ENCODE data around the gene C1RL.

Gene C1RL

DNA sequence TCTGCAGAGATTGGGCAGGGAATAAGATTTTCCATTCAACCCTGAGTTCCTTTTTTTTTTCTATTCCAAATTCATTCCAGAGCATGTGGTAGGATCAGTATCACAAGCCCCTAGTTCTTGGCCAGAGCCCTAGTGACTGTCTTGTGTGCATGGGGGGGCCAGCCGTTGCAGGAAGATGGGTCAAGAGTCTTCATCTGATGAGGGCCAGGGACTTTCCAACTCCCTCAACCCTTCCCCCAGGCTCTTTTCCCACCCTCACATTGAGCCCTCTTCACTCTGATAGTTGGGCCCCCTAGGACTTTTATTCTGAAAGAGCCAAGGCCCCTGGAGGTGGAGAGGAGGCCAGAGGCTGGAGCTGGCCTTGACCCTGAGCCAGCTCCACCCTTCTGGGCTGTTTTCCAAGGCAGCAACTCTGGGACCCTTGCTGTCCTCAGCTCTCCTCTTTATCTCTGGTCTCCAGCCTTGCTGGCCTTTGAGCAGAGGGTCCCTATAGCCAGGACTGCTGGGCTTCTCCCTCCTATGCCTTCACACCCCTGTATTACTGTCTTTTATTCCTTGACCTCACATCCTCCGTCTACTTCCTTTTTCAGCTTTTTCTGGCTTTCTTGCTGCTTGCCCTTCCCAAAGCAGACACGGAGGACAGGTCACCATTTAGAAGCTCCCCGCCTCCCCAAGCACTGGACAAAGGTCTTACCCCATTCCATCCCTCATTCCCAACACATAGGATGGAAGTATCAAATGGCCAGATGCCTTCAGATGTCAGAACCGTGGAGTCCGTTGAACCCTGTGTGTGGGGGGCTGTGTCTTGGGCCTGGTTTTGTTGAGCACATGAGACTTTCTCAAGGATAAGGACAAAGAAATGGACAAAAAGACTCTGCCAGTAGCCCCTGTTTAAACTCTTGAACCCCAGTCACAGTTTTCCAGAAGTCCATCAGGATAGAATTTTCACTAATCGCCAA, 14.1 kb upstream of the C1RL start:
- DNase-seq (ENCODE audit: low read depth): no peak
- TF ChIP-seq, protein P1, sequence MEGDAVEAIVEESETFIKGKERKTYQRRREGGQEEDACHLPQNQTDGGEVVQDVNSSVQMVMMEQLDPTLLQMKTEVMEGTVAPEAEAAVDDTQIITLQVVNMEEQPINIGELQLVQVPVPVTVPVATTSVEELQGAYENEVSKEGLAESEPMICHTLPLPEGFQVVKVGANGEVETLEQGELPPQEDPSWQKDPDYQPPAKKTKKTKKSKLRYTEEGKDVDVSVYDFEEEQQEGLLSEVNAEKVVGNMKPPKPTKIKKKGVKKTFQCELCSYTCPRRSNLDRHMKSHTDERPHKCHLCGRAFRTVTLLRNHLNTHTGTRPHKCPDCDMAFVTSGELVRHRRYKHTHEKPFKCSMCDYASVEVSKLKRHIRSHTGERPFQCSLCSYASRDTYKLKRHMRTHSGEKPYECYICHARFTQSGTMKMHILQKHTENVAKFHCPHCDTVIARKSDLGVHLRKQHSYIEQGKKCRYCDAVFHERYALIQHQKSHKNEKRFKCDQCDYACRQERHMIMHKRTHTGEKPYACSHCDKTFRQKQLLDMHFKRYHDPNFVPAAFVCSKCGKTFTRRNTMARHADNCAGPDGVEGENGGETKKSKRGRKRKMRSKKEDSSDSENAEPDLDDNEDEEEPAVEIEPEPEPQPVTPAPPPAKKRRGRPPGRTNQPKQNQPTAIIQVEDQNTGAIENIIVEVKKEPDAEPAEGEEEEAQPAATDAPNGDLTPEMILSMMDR (conservative IDR thresholded peaks at IDR 0.05; ENCODE audit: low read depth, low read length): no peak
- H3K4me3 ChIP-seq (ENCODE audit: low read length): no peak overlapping the region

DNA sequence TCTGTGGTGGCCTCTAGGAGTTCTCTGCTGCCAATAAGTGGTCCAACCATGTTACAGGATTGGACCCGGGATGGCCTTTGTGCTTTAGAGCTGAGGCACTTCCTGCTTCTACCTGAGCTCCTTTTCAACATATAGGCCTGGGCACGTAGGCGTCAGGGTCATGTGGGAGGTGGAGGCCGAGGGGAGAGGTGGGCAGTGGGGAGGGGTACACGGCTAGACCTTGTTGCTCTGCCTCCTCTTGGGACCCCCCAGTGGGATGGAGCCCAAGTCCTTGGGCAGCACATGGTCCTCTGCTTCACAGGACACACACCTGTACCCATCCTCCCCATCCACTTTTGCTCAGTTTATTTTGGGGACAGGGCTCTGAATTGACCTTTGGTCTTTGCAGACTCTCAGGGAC, 12.3 kb upstream of the C1RL start:
- H3K4me3 ChIP-seq (ENCODE audit: low read length): no peak overlapping the region
- no peak for DNase-seq (ENCODE audit: low read depth)
- TF ChIP-seq, protein P1 (conservative IDR thresholded peaks at IDR 0.05; ENCODE audit: low read depth, low read length): no peak

DNA sequence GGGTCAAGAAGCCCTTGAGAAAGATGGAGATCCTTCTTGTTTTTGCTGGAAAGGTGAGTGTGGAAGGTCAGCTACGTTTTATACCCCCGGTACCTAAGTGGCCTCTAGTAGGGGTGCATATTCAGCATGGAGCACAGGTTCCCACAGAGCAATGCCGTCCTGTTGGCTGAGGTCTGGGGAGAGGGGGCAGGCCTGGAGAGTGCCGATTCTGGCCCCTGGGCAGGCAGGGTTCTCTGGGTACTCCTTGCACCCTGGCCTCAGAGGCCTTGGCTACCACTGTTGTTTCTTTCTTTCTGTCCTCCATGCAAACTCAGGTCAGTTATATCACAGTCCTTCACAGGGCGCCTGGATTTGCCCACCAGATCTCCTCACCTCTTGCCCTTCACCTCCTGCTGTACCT, 11.2 kb upstream of the C1RL start:
- TF ChIP-seq, protein P1 (conservative IDR thresholded peaks at IDR 0.05; ENCODE audit: low read depth, low read length): no peak

DNA sequence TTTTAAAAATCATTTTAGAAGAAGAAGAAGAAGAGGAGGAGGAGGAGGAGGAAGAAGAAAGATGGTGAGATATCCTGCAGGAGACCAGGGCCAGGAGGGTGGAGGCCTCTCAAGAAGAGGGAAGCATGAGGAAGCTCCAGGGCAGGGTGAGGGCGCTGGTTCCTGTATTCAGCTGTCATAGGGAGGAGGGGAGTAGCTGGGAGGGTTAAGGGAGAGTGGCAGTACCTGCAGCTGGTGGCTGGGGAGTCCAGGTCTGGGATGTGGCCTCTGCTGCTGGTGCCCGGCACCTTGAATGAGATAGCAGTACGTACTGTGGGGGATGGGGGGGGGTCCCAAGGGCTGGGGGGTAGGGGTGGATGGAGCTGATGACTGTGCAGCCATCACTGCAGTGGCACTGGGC, 9.9 kb upstream of the C1RL start:
- no peak overlapping the region for H3K4me3 ChIP-seq (ENCODE audit: low read length)
- DNase-seq (ENCODE audit: low read depth): no peak
- TF ChIP-seq, protein P1 (conservative IDR thresholded peaks at IDR 0.05; ENCODE audit: low read depth, low read length): no peak

More for the DNA sequence above, 11.2 kb upstream of the C1RL start:
- H3K4me3 ChIP-seq (ENCODE audit: low read length): no peak overlapping the region
- DNase-seq (ENCODE audit: low read depth): no peak

DNA sequence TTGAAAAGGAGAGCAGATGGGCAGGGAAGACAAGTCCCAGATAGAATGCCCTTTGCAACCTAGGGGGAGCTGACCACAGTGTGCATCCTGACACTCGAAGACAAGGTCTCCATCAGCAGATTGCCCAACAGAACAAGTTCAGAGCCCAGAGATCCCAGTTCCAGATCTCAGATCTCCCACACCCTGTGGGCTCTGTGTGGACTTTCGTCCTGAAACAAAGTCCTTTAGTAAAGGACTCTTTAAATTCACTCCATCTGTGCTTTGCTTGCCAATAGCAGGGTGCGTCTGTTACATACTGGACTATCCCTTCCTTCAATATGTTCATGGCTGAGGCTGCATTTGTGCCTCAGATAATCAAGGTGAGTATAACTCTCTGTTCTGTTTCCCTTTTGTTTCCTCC, 8.7 kb upstream of the C1RL start:
- DNase-seq (ENCODE audit: low read depth): no peak
- no peak overlapping the region for H3K4me3 ChIP-seq (ENCODE audit: low read length)
- TF ChIP-seq, protein P1 (conservative IDR thresholded peaks at IDR 0.05; ENCODE audit: low read depth, low read length): no peak

DNA sequence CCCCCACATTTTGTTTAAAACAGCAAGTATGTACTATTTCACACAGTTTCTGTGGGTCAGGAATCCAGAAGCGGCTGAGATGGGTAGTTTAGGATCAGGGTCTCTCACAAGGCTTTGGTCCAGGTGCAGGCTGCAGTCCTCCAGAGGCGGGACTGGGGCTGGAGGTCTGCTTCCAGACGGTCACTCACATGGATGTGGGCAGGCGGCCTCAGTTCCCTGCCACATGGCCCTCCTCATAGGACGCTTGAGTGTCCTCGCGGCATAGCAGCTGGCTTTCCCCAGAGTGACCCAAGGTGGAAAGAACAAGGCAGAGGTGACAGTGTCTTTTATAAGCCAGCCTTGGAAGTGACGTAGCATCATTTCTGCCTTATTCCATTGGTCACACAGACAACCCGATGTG, 7.9 kb upstream of the C1RL start:
- H3K4me3 ChIP-seq (ENCODE audit: low read length): no peak overlapping the region
- DNase-seq (ENCODE audit: low read depth): no peak
- TF ChIP-seq, protein P1 (conservative IDR thresholded peaks at IDR 0.05; ENCODE audit: low read depth, low read length): no peak

DNA sequence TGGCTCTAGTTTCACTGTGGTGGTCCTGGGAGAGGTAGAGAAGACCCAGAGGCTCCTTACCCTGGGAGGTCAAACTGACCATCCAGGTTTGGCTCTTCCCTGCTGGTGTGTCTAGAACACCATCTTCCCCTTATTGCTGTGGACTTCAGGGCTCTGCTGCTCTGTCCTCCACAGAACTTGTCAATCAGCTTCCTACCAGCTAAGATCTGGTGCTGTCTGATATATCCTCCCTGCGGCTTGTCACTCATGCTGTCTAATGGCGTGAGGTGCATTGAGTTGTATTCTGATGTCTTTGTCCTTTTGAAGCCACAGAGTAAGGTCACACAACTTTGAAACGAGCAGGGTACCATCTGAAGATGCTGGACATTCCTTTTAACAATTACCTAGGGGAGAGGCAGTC, 7.2 kb upstream of the C1RL start:
- no peak for DNase-seq (ENCODE audit: low read depth)
- TF ChIP-seq, protein P1 (conservative IDR thresholded peaks at IDR 0.05; ENCODE audit: low read depth, low read length): no peak
- H3K4me3 ChIP-seq (ENCODE audit: low read length): no peak overlapping the region

All from retinal pigment epithelial cell (primary cell).